Cerebellar nuclear complex (tissue), 1 donor: ENCODE measurements around the gene UVSSA.
"Not testable (repeated sequence)": the region's sequence is repeated elsewhere in the genome, so short reads cannot be mapped to it uniquely, and the experiment has no call there.

Experiments used
- DNase-seq, 2 experiments: peaks; one replicate each; lab custom pipeline; 2025; lab: John Stamatoyannopoulos, UW

Gene UVSSA

DNA sequence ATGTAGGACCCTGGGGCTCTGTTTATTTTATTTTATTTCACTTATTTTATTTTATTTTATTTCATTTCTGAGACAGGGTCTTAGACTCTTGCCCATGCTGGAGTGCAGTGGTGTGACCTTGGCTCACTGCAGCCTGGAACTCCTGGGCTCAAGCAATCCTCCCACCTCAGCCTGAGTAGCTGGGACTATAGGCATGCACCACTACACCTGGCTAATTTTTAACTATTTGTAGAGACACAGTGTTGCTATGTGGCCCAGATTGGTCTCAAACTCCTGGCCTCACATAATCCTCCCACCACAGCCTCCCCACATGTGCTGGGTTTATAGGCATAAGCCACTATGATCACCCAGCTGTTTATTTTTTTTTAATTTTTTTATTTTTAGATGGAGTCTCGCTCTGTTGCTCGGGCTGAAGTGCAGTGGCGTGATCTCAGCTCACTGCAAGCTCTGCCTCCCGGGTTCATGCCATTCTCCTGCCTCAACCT is 96.7 kb downstream of the UVSSA start:
- not testable (repeated sequence) for DNase-seq
